Tibial artery (tissue), 4 donors: ENCODE data around the gene CDCA8.

Experiments used
- DNase-seq, 2 donors: peaks; one replicate each; pipeline ENCODE4 v3.0.0-alpha.2; 2019
- H3K27ac ChIP-seq, 2 donors: fragments of 200-600 bp; sonication (generic) in 1 of 2; 1 replicate in 1 of 2; 2 replicates in 1 of 2; pipeline ENCODE4 v1.5.1; 2018 to 2019; ENCODE audit warnings: mild to moderate bottlenecking in 1 of 2
- H3K27me3 ChIP-seq, 2 donors: fragments of 200-600 bp; sonication (generic) in 1 of 2; one replicate each; pipeline versions ENCODE4 v1.5.1 to v1.6.0; 2016 to 2019
- H3K36me3 ChIP-seq, 3 donors: fragments of 200-600 bp; sonication (generic) in 2 of 3; one replicate each; pipeline ENCODE4 v1.5.1; 2016 to 2019; ENCODE audit warnings: mild to moderate bottlenecking in 2 of 3
- H3K4me1 ChIP-seq, 4 donors: fragments of 200-600 bp; sonication (generic) in 2 of 4; 1 replicate in 3 of 4; 2 replicates in 1 of 4; pipeline ENCODE4 v1.5.1; 2016 to 2019
- H3K4me3 ChIP-seq, 2 donors: fragments of 200-600 bp; sonication (generic) in 1 of 2; 1 replicate in 1 of 2; 2 replicates in 1 of 2; pipeline ENCODE4 v1.5.1; 2018 to 2019; ENCODE audit warnings: mild to moderate bottlenecking in 2 of 2
- H3K9me3 ChIP-seq, 3 donors: fragments of 200-600 bp; sonication (generic) in 1 of 3; one replicate each; pipeline ENCODE4 v1.5.1; 2016 to 2019
- intact Hi-C: fragments of 100-400 bp; cut with DNase I; formaldehyde crosslinking; loops from one replicate; pipeline ENCODE4 v1.15.0; 2023; ENCODE audit warnings: low total_unique reads
- TF ChIP-seq, protein P1 (sequence below), 2 experiments: fragments of 200-600 bp in 1 of 2; fragments of 450-650 bp in 1 of 2; IDR thresholded peaks; one replicate each; pipeline ENCODE4 v1.5.1; 2017 to 2019; ENCODE audit warnings: antibody characterized with exemption in 2 of 2, mild to moderate bottlenecking in 1 of 2, moderate library complexity in 1 of 2

Gene CDCA8

DNA sequence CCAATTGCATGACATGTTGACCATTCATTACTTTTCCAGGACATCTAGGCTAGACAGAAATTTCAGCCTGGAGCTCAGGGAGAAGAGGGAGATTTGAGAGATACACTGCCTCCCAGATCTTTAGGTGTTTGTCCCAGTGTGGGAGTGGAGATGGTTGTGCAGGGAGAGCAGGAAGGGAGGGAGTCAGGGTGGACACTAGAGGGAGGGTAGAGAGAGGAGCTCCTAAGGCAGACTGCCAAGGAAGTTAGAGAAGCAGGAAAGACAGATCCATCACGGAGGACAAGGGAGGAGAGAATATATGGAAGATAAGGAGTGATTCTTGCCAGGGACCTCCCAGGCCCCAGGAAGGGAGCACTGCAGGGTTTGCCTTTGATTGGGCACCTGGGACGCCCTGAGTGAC, 8.7 kb downstream of the CDCA8 start:
- intact Hi-C loops, result no loop called here
- Histone ChIP-seq H3K4me3 (no peak overlapping the region), H3K9me3 (no peaks in the 10 kb centered on the region), H3K36me3 (peaks cover 0 to 5% (median 0%) of the 10 kb centered on the region in 3 donors), H3K27ac (no peak overlapping the region), H3K27me3 (no peaks in the 10 kb centered on the region), H3K4me1 (no peaks in the 10 kb centered on the region)
- no peak for DNase-seq
- TF ChIP-seq, protein P1, sequence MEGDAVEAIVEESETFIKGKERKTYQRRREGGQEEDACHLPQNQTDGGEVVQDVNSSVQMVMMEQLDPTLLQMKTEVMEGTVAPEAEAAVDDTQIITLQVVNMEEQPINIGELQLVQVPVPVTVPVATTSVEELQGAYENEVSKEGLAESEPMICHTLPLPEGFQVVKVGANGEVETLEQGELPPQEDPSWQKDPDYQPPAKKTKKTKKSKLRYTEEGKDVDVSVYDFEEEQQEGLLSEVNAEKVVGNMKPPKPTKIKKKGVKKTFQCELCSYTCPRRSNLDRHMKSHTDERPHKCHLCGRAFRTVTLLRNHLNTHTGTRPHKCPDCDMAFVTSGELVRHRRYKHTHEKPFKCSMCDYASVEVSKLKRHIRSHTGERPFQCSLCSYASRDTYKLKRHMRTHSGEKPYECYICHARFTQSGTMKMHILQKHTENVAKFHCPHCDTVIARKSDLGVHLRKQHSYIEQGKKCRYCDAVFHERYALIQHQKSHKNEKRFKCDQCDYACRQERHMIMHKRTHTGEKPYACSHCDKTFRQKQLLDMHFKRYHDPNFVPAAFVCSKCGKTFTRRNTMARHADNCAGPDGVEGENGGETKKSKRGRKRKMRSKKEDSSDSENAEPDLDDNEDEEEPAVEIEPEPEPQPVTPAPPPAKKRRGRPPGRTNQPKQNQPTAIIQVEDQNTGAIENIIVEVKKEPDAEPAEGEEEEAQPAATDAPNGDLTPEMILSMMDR (IDR thresholded peaks at IDR 0.05), result no peak

DNA sequence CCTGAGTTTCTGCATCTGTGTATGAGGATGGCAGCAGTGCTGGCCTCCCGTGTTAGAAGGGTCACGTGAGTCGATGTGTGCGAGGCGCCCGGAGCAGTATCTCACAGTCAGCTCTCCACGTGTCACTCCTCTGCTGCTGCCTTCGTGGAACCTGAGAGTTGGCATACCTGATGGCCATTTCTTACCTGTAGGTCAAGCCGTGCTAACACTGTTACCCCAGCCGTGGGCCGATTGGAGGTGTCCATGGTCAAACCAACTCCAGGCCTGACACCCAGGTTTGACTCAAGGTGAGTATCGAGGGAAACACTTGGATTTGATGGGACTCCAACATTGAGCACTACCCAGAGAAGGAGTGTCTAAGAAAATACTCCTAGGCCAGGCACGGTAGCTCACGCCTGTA, 10.7 kb downstream of the CDCA8 start:
- peaks cover 0 to 5% (median 0%) of the 10 kb centered on the region in 3 donors for H3K36me3 ChIP-seq
- H3K27ac ChIP-seq, result no peak overlapping the region
- H3K4me1 ChIP-seq, result no peaks in the 10 kb centered on the region
- H3K9me3 ChIP-seq, result no peaks in the 10 kb centered on the region
- intact Hi-C loops, result no loop called here
- DNase-seq, result no peak
- H3K27me3 ChIP-seq, result no peaks in the 10 kb centered on the region
- H3K4me3 ChIP-seq, result no peak overlapping the region
- TF ChIP-seq, protein P1 (IDR thresholded peaks at IDR 0.05), result no peak

DNA sequence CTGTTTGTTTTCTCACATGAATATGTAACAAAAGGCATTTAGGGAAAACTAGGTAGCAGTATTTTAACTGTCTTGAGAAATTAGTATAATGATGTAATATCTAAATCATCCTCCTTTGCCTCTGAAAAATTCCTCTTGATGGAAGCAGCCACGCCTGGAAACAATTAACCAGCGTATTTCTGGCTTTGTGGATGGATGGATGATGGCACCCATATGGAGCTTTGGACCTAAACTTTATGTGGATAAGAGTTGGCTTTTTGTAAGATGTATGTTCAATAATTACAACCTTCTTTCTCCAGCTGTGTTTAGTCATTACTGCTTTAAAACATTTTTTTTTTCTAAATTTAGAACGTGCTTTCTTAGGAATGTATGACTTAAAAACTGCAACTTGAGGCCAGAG, 12.7 kb downstream of the CDCA8 start:
- H3K27ac ChIP-seq, result no peak overlapping the region
- peaks cover 0 to 12% (median 0%) of the 10 kb centered on the region in 3 donors for H3K36me3 ChIP-seq
- TF ChIP-seq, protein P1 (IDR thresholded peaks at IDR 0.05), result no peak
- no peaks in the 10 kb centered on the region for H3K9me3 ChIP-seq
- H3K4me3 ChIP-seq, result no peak overlapping the region
- no peaks in the 10 kb centered on the region for H3K27me3 ChIP-seq
- DNase-seq, result no peak
- no peaks in the 10 kb centered on the region for H3K4me1 ChIP-seq
- intact Hi-C loops, result no loop called here

DNA sequence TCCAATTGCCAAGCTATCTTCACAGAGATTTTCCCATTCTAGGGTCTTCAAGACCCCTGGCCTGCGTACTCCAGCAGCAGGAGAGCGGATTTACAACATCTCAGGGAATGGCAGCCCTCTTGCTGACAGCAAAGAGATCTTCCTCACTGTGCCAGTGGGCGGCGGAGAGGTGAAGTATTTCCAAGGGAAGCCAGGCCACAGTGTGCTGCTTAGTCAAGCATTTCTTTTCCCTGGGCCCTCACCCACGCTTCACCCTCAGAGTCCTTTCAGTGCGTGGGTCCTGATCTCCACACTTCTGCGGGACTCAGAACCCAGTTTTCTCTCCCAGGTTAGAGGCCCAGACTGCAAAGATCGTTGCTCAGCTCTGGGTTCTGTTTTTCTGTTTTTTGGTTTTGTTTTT, 13.1 kb downstream of the CDCA8 start:
- no peaks in the 10 kb centered on the region for H3K27me3 ChIP-seq
- TF ChIP-seq, protein P1 (IDR thresholded peaks at IDR 0.05), result no peak
- no peak overlapping the region for H3K4me3 ChIP-seq
- intact Hi-C loops, result no loop called here
- no peaks in the 10 kb centered on the region for H3K9me3 ChIP-seq
- peaks cover 0 to 12% (median 0%) of the 10 kb centered on the region in 3 donors for H3K36me3 ChIP-seq
- DNase-seq, result no peak
- no peak overlapping the region for H3K27ac ChIP-seq
- H3K4me1 ChIP-seq, result no peaks in the 10 kb centered on the region

DNA sequence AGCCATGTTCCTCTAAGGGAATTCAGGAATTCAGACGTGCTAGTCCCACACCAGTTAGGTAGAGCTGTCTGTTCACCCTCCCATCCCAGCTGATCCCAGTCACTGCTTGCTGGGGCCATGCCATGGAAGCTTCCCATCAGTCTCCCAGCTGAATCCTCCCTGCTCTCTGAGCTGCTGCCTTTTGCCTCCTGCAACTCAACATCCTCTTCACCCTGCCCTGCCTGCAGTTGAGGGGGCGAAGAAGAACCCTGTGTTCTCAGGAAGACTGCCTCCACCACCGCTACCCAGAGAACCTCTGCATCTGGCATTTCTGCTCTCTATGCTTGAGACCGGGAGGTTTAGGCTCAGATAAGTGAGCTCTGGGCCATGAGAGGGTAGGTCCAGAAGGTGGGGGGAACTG, 16.2 kb downstream of the CDCA8 start:
- intact Hi-C loops, result no loop called here
- Histone ChIP-seq H3K4me1 (no peaks in the 10 kb centered on the region), H3K36me3 (peaks cover 0 to 7% (median 0%) of the 10 kb centered on the region in 3 donors), H3K27ac (no peak overlapping the region), H3K27me3 (no peaks in the 10 kb centered on the region), H3K9me3 (no peaks in the 10 kb centered on the region), H3K4me3 (no peak overlapping the region)
- TF ChIP-seq, protein P1 (IDR thresholded peaks at IDR 0.05), result no peak
- no peak for DNase-seq

DNA sequence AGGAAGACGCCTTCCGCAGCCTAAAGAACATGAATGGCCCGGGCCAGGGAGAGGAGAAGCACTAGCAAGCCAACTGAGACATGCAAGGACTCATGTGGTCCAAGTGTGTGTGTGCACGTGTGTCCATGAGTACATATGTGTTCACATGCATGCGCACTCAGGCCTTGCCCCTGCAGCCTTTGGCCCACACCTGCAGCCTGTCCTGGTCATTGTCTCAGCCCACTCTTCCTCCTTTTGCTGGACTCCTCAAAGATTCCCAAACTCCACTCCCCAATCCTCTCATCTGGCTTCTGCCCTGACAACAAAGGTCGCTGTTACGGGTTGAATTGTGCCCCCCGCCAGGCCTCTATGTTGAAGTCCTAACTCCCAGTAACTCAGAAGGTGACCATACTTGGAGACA, 21.9 kb downstream of the CDCA8 start:
- no peaks in the 10 kb centered on the region for H3K9me3 ChIP-seq
- H3K4me3 ChIP-seq, result no peak overlapping the region
- H3K27ac ChIP-seq, result no peak overlapping the region
- peaks cover 0 to 31% of the 10 kb centered on the region in 2 donors for H3K27me3 ChIP-seq
- H3K4me1 ChIP-seq, result no peaks in the 10 kb centered on the region
- intact Hi-C loops, result no loop called here
- TF ChIP-seq, protein P1 (IDR thresholded peaks at IDR 0.05), result no peak
- no peak for DNase-seq
- H3K36me3 ChIP-seq, result no peaks in the 10 kb centered on the region
